ENCODE data around the gene CIC. TPM values are rescaled to one million over a fixed set of nuclear protein-coding genes. Genes with fewer than 3 reads are reported as not detected.

The CIC gene
- total and polyA plus RNA-seq, 2 of the 13 experiments (the other 11 are each of a cell fraction or from before 2014, with no cell fraction given): 5.9 to 8.0 TPM

DNA sequence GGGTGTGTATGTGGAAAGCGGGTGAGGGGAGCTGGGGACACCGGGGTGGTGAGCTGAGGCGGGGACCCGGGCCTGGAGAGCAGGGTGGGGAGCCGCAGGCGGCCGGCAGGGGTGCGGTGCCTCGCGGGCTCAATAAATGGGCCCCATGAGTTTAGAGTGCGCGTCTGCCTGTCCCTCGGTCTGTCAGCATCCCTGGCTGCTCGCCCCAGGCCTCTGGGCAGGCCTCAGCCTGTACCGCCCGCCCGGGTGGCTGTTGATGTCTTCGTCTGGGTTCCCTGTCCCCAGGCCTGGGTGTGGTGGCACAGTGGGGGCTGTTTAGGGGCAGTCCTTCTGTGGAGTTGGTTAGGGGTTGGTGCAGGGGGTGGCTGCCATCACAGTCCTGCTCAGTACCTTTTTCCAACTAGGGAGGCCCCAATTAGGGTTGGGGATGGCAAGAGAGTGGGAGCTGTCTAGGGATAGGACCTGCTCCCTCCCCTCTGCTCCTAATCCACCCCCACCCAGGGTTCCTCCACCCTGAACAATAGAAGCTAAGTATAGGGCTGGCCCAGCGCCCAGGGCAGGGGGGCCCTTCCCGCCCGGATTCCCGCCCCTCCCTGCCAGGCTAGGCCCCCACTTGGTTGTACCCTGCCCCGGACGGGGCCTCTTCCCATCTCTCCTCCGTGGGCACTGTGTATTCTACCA lies 12.2 kb downstream of the CIC start (continued):
- TF ChIP-seq NFE2L1 (CRISPR knock-in tag; IDR thresholded peaks at IDR 0.05; ENCODE audit: borderline replicate concordance) (no peak), FOXC1 (CRISPR knock-in tag; IDR thresholded peaks at IDR 0.05; ENCODE audit: borderline replicate concordance) (no peak), JUNB (CRISPR knock-in tag; IDR thresholded peaks at IDR 0.05; ENCODE audit: borderline replicate concordance) (no peak), TBX2 (CRISPR knock-in tag; IDR thresholded peaks at IDR 0.05; ENCODE audit: borderline replicate concordance) (0 out of 2 replicates have a peak, but pooled peaks have one; percentile 16), ZNF564 (CRISPR knock-in tag; IDR thresholded peaks at IDR 0.05) (no peak), ZBTB8A (CRISPR knock-in tag; IDR thresholded peaks at IDR 0.05; ENCODE audit: borderline replicate concordance, low read depth) (no peak), RARG (CRISPR knock-in tag; IDR thresholded peaks at IDR 0.05; ENCODE audit: low read depth) (no peak), MLX (CRISPR knock-in tag; IDR thresholded peaks at IDR 0.05) (no peak), ZNF598 (CRISPR knock-in tag; IDR thresholded peaks at IDR 0.05; ENCODE audit: borderline replicate concordance) (no peak), ZNF34 (CRISPR knock-in tag; IDR thresholded peaks at IDR 0.05; ENCODE audit: borderline replicate concordance) (no peak), ZNF251 (CRISPR knock-in tag; IDR thresholded peaks at IDR 0.05) (no peak), PLSCR1 (CRISPR knock-in tag; IDR thresholded peaks at IDR 0.05; ENCODE audit: borderline replicate concordance) (no peak), ZNF614 (CRISPR knock-in tag; IDR thresholded peaks at IDR 0.05; ENCODE audit: borderline replicate concordance) (no peak), ZNF841 (CRISPR knock-in tag; IDR thresholded peaks at IDR 0.05; ENCODE audit: borderline replicate concordance) (no peak), PHF21A (CRISPR knock-in tag; IDR thresholded peaks at IDR 0.05) (no peak; the same call in 1 of the 2 replicates), SSRP1 (CRISPR knock-in tag; IDR thresholded peaks at IDR 0.05) (no peak), ZNF678 (CRISPR knock-in tag; IDR thresholded peaks at IDR 0.05) (no peak), FOXM1 (CRISPR knock-in tag; IDR thresholded peaks at IDR 0.05) (no peak), ZNF446 (CRISPR knock-in tag; IDR thresholded peaks at IDR 0.05) (no peak), ZNF354B (CRISPR knock-in tag; IDR thresholded peaks at IDR 0.05) (no peak), RARA (CRISPR knock-in tag; IDR thresholded peaks at IDR 0.05) (no peak), MNT (IDR thresholded peaks at IDR 0.05) (no peak), SUZ12 (IDR thresholded peaks at IDR 0.05; ENCODE audit: low read depth, low read length) (no peak)
- TF ChIP-seq, protein P1, sequence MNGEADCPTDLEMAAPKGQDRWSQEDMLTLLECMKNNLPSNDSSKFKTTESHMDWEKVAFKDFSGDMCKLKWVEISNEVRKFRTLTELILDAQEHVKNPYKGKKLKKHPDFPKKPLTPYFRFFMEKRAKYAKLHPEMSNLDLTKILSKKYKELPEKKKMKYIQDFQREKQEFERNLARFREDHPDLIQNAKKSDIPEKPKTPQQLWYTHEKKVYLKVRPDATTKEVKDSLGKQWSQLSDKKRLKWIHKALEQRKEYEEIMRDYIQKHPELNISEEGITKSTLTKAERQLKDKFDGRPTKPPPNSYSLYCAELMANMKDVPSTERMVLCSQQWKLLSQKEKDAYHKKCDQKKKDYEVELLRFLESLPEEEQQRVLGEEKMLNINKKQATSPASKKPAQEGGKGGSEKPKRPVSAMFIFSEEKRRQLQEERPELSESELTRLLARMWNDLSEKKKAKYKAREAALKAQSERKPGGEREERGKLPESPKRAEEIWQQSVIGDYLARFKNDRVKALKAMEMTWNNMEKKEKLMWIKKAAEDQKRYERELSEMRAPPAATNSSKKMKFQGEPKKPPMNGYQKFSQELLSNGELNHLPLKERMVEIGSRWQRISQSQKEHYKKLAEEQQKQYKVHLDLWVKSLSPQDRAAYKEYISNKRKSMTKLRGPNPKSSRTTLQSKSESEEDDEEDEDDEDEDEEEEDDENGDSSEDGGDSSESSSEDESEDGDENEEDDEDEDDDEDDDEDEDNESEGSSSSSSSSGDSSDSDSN (CRISPR knock-in tag; IDR thresholded peaks at IDR 0.05): no peak
- TF ChIP-seq, protein P2, sequence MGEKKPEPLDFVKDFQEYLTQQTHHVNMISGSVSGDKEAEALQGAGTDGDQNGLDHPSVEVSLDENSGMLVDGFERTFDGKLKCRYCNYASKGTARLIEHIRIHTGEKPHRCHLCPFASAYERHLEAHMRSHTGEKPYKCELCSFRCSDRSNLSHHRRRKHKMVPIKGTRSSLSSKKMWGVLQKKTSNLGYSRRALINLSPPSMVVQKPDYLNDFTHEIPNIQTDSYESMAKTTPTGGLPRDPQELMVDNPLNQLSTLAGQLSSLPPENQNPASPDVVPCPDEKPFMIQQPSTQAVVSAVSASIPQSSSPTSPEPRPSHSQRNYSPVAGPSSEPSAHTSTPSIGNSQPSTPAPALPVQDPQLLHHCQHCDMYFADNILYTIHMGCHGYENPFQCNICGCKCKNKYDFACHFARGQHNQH (CRISPR knock-in tag; IDR thresholded peaks at IDR 0.05): no peak
